NCI-H2171 treated with DMSO at 0.1 percent for 48 hours (cell line): ENCODE results near the gene RBM26.
"Not testable (repeated sequence)": the region's sequence is repeated elsewhere in the genome, so short reads cannot be mapped to it uniquely, and the experiment has no call there.

Source experiments
- DNase-seq: peaks from one replicate; lab custom pipeline; 2025; lab: John Stamatoyannopoulos, UW

The RBM26 gene

DNA sequence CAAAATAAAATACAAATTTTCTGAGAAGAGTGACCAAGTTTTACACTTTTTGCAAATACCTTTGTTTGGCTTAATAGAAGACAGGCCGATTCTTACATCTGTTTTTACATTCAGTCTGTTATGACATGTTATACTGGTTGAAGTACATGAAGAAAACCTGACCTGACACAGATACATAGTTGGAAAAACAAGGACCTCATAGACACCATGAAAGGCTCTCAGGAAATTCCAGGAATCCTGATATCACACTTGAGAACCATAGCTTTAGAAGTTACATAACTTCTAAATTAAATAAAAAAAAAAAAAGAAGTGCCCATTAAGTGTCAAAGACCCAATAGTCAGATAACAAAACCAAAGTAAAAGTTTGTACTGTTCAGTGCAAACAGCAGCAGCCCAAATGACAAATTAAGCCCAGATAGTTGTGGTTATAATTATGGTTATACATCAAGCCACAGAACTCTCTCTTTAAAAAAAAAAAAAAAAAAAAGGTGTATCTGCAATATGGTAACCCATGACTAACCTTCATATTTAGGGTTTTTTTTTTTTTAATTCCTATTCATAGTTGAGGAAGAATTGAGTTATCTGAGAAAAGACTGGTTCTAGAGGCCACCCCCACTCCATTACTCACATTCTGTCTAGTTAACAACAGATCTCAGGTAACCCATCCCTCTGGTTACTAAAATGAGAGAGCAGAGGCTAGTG, 19.8 kb downstream of the RBM26 start:
- no peak for DNase-seq

- no peak for DNase-seq
Observed at GRCh38 chr13:79385694-79386093, 20.4 kb downstream of the RBM26 start.

DNA sequence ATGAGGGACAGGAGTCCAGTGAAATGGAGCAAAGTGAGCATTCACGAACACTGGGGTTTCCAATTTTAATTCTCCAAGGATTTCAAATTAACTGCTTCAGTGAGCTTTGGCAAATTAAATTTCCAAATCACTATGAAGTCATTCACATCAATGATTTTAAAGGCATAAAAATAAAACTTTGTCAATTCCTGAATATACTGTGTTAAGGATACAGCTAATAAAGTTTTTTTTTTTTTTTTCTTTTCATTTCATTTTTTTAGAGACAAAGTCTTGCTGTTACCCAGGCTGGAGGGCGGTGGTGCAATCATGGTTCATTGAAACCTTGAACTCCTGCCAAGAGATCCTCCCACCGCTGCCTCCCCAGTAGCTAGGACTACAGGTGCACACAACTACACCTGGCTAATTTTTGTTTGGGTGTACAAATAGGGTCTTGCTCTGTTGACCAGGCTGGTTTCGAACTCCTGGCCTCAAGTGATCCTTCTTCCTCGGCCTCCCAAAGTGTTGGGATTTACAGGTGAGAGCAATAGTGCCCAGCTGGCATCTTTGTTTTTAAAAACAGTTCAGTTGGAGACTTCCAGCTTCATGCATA, 21.9 kb downstream of the RBM26 start:
- peak; percentile 47 for DNase-seq

GRCh38 chr13:79382545-79383275, 23.3 kb downstream of the RBM26 start:
- no peak for DNase-seq

GRCh38 chr13:79380997-79381396, 25.1 kb downstream of the RBM26 start:
- no peak for DNase-seq

GRCh38 chr13:79379274-79379673, 26.8 kb downstream of the RBM26 start:
- DNase-seq: no peak

DNA sequence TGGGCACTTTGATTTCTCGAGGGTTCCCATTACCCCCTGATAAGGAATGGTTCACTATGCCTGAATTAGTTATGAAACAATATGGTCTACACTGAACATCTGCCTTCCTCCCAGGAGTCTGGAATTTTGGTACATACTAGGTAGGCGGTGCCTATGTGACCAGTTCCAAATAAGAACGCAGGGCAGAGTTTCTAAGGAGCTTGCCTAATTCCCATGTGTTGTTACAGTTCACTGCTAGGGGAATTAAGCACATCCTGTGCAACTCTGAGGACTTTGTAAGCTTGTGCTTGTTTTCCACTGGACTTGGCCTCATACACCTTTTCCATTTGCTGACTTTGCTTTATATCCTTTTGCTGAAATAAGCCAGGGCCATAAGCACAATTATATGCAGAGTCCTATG, 29.2 kb downstream of the RBM26 start:
- DNase-seq: no peak

DNA sequence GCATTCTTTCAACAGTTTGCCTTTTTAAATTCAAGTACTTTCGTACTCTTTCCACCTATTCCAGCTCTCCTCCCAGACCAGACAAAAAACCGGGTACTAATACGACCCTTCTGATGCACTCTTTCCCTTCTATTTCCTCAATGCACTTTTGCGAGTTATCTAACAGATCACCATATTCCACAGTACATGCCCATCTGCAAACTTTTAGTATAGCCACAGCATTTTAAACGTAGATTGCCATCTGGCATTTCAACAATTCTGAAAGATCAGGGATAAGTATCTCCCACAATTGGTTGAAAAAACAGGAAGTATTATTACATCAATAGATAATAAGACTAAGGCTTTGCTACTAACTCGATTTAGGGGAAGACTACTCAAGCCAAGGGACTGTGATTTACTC, 31.5 kb downstream of the RBM26 start:
- no peak for DNase-seq

GRCh38 chr13:79373916-79374315, 32.1 kb downstream of the RBM26 start:
- DNase-seq: no peak

DNA sequence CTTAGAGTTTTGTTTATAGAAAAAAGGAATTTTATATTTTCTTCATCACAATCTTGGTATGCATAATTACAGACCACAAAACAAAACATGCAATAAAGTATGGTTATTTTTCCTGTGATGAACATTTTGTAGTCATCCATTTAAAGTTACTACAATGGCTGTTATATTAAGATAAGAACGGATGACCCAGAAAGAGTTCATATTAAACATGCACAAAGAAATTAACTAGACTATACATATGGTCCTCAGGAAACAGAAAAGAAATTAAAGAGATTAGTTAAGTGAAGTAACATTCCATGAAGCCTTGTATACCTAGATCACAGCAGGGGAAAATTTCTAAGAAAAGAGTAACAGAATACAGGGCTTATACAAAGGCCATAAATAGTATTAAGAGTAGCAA, 36.8 kb downstream of the RBM26 start:
- DNase-seq: no peak

DNA sequence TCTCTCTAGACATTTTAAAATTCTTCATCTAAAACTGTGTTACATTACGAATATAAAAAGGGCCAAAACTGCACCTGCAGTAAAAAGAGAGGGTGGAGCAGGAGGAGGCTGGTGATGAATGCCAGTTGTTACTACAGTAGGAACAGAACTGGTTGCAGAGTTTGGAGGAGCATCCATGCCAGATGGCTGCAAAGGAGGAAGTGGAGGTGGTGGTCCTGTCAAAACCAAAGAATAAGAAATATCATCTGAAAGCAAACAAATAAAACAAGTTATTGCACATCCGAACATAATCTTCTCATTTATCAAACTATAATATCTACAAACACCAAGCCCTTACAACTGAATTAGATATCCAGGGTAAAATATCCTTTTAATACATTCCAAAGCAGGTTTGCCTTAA, 40.1 kb downstream of the RBM26 start:
- DNase-seq: no peak

- no peak for DNase-seq
Observed at GRCh38 chr13:79361299-79361698, 44.8 kb downstream of the RBM26 start.

- no peak for DNase-seq
Observed at GRCh38 chr13:79360095-79360494, 46.0 kb downstream of the RBM26 start.

- DNase-seq: no peak
Observed at GRCh38 chr13:79359064-79359463, 47.0 kb downstream of the RBM26 start.

DNA sequence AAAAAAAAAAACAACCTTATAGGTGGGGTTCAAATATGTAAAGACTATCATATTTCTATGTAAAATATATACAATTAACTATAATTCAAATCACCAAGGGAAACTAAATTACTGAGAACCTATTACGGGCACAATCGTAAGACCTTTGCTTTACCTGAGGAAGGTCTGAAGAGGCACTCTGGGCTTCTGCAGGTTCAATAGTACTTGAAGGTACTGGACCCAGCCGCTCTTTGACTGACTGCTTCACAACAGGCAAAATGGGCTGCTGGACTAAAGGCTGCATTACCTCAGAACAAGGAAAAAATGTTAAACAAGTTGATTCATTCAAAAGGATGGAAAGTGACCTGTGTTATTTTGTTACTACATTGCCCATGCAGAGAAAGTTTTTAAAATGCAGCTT, 51.8 kb downstream of the RBM26 start:
- DNase-seq: no peak

GRCh38 chr13:79353693-79354092, 52.4 kb downstream of the RBM26 start:
- no peak for DNase-seq

GRCh38 chr13:79352107-79352506, 53.9 kb downstream of the RBM26 start:
- DNase-seq: no peak

DNA sequence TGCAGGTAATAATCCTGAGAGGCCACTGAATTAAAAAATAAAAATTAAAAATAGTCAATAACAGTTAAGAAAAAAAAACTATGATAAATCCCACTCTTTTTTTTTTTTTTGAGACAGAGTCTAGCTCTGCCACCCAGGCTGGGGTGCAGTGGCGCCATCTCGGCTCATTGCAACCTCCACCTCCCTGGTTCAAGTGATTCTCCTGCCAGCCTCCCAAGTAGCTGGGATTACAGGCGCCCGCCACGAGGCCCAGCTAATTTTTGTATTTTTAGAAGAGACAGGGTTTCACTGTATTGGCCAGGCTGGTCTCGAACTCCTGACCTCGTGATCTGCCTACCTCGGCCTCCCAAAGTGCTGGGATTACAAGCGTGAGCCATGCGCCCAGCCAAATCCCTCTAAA, 56.4 kb downstream of the RBM26 start:
- not testable (repeated sequence) for DNase-seq

GRCh38 chr13:79349011-79349410, 57.0 kb downstream of the RBM26 start:
- DNase-seq: no peak

- no peak for DNase-seq
Observed at GRCh38 chr13:79346300-79346914, 59.6 kb downstream of the RBM26 start.

DNA sequence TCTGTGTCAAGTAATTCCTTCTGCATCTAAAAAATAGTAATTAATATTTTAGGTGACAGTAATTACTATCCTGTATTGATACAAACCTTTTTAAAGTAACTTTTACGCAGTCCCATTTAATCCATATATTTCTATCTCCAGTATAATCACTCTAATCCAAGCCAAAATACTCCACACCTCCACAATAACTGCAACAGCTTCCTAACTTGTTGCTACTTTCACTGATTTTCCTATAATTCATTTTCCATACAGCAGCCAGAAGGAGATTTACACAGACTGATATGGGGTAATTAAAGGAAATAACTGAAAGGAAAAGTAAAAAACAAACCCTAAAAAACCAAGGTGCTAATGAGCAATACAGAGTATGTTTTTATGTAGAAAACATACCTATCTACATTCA, 64.9 kb downstream of the RBM26 start:
- no peak for DNase-seq

DNA sequence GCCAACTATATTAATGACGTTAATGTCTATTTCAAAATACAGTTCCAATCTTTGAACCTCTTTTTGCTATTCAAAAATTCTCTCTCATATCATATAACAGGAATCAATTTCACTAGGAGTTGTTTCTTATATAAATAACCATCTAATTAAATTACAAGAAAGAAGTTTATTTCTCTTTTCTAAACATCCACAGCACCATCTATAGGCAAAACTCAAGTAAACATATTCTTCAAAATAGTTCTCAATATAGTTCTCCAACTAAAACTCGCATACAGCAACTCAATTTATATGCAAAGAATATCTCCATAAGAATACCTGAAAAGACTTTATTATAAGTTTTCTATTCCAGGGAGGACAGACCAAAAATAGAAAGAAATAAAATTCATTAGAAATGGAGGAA, 65.6 kb downstream of the RBM26 start:
- no peak for DNase-seq

- no peak for DNase-seq
Observed at GRCh38 chr13:79338343-79338742, 67.7 kb downstream of the RBM26 start.
